Measurements from ENCODE around the gene ARPC3. TPM values are rescaled to one million over a fixed set of nuclear protein-coding genes. Genes with fewer than 3 reads are reported as not detected.

Gene ARPC3
- total and polyA plus RNA-seq, 9 of the 15 experiments (the other 6 are each of a cell fraction or from before 2014, with no cell fraction given), result 74.2 to 575 (median 345) TPM

GRCh38 chr12:110403976-110404682 lies 46.0 kb downstream of the ARPC3 start (continued):
- TF ChIP-seq, protein P1, sequence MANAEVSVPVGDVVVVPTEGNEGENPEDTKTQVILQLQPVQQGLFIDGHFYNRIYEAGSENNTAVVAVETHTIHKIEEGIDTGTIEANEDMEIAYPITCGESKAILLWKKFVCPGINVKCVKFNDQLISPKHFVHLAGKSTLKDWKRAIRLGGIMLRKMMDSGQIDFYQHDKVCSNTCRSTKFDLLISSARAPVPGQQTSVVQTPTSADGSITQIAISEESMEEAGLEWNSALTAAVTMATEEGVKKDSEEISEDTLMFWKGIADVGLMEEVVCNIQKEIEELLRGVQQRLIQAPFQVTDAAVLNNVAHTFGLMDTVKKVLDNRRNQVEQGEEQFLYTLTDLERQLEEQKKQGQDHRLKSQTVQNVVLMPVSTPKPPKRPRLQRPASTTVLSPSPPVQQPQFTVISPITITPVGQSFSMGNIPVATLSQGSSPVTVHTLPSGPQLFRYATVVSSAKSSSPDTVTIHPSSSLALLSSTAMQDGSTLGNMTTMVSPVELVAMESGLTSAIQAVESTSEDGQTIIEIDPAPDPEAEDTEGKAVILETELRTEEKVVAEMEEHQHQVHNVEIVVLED (CRISPR knock-in tag; IDR thresholded peaks at IDR 0.05), result no peak
- TF ChIP-seq SAFB (IDR thresholded peaks at IDR 0.05; ENCODE audit: borderline replicate concordance, low read depth, low read length) (no peak), TBL1XR1 (IDR thresholded peaks at IDR 0.05; ENCODE audit: low read length in 2 of 2) (no peak), WHSC1 (IDR thresholded peaks at IDR 0.05; ENCODE audit: low read length) (no peak), HDAC2 (IDR thresholded peaks at IDR 0.05) (no peak), ZHX1 (conservative IDR thresholded peaks at IDR 0.05; ENCODE audit: low read length) (no peak), STAT5B (CRISPR knock-in tag; IDR thresholded peaks at IDR 0.05) (no peak), BMI1 (IDR thresholded peaks at IDR 0.05; ENCODE audit: low read length) (no peak), CBX3 (IDR thresholded peaks at IDR 0.05; ENCODE audit: borderline replicate concordance in 1 of 2, low read length in 2 of 2) (no peak), RBM14 (IDR thresholded peaks at IDR 0.05; ENCODE audit: borderline replicate concordance, insufficient read depth, low read depth, low read length) (no peak), ZNF76 (CRISPR knock-in tag; IDR thresholded peaks at IDR 0.05; ENCODE audit: borderline replicate concordance) (no peak), ZNF79 (CRISPR knock-in tag; IDR thresholded peaks at IDR 0.05; ENCODE audit: low read depth) (no peak), HNRNPK (IDR thresholded peaks at IDR 0.05; ENCODE audit: low read depth, low read length, poor library complexity, severe bottlenecking) (no peak)
- TF ChIP-seq, protein P2, sequence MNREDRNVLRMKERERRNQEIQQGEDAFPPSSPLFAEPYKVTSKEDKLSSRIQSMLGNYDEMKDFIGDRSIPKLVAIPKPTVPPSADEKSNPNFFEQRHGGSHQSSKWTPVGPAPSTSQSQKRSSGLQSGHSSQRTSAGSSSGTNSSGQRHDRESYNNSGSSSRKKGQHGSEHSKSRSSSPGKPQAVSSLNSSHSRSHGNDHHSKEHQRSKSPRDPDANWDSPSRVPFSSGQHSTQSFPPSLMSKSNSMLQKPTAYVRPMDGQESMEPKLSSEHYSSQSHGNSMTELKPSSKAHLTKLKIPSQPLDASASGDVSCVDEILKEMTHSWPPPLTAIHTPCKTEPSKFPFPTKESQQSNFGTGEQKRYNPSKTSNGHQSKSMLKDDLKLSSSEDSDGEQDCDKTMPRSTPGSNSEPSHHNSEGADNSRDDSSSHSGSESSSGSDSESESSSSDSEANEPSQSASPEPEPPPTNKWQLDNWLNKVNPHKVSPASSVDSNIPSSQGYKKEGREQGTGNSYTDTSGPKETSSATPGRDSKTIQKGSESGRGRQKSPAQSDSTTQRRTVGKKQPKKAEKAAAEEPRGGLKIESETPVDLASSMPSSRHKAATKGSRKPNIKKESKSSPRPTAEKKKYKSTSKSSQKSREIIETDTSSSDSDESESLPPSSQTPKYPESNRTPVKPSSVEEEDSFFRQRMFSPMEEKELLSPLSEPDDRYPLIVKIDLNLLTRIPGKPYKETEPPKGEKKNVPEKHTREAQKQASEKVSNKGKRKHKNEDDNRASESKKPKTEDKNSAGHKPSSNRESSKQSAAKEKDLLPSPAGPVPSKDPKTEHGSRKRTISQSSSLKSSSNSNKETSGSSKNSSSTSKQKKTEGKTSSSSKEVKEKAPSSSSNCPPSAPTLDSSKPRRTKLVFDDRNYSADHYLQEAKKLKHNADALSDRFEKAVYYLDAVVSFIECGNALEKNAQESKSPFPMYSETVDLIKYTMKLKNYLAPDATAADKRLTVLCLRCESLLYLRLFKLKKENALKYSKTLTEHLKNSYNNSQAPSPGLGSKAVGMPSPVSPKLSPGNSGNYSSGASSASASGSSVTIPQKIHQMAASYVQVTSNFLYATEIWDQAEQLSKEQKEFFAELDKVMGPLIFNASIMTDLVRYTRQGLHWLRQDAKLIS (CRISPR knock-in tag; IDR thresholded peaks at IDR 0.05), result peak; percentile 87; the same call in 1 of the 2 replicates
- TF ChIP-seq, protein P3, sequence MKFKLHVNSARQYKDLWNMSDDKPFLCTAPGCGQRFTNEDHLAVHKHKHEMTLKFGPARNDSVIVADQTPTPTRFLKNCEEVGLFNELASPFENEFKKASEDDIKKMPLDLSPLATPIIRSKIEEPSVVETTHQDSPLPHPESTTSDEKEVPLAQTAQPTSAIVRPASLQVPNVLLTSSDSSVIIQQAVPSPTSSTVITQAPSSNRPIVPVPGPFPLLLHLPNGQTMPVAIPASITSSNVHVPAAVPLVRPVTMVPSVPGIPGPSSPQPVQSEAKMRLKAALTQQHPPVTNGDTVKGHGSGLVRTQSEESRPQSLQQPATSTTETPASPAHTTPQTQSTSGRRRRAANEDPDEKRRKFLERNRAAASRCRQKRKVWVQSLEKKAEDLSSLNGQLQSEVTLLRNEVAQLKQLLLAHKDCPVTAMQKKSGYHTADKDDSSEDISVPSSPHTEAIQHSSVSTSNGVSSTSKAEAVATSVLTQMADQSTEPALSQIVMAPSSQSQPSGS (CRISPR knock-in tag; IDR thresholded peaks at IDR 0.05), result no peak
